Thyroid gland (tissue), 4 donors: ENCODE data around the gene CEP97. TPM values are rescaled to one million over a fixed set of nuclear protein-coding genes. Genes with fewer than 3 reads are reported as not detected.
"Not testable (repeated sequence)": the region's sequence is repeated elsewhere in the genome, so short reads cannot be mapped to it uniquely, and the experiment has no call there.

Experiments
- DNase-seq, 2 donors: peaks; one replicate each; pipeline ENCODE4 v3.0.0-alpha.2; 2019
- H3K27ac ChIP-seq, 3 donors: fragments of 200-600 bp; sonication (generic); 1 replicate in 2 of 3; 2 replicates in 1 of 3; pipeline ENCODE4 v1.5.1; 2016 to 2019; ENCODE audit warnings: mild to moderate bottlenecking in 1 of 3, moderate library complexity in 1 of 3
- H3K27me3 ChIP-seq: fragments of 200-600 bp; sonication (generic); one replicate; pipeline ENCODE4 v1.5.1; 2019
- H3K36me3 ChIP-seq, 2 donors: fragments of 200-600 bp; sonication (generic); one replicate each; pipeline ENCODE4 v1.5.1; 2016 to 2019
- H3K4me1 ChIP-seq, 2 donors: fragments of 200-600 bp; sonication (generic); one replicate each; pipeline ENCODE4 v1.5.1; 2017 to 2019
- H3K4me3 ChIP-seq, 3 donors: fragments of 200-600 bp; sonication (generic); replicated peaks in 1 of 3; 1 replicate in 2 of 3; 2 replicates in 1 of 3; pipeline ENCODE4 v1.5.1; 2016; ENCODE audit warnings: mild to moderate bottlenecking in 1 of 3
- H3K9me3 ChIP-seq: fragments of 200-600 bp; sonication (generic); one replicate; pipeline ENCODE4 v1.5.1; 2017
- CTCF ChIP-seq, 6 experiments: fragments of 200-600 bp in 3 of 6; fragments of 450-650 bp in 3 of 6; sonication (generic) in 3 of 6; IDR thresholded peaks; one replicate each; pipeline ENCODE4 v1.5.1; 2016 to 2019; ENCODE audit warnings: antibody characterized with exemption in 6 of 6, mild to moderate bottlenecking in 2 of 6, inconsistent platforms in 1 of 6, moderate library complexity in 1 of 6
- POLR2A ChIP-seq, 2 donors: fragments of 450-650 bp; IDR thresholded peaks; one replicate each; pipeline ENCODE4 v1.6.1; 2017; ENCODE audit warnings: antibody characterized with exemption in 2 of 2, mild to moderate bottlenecking in 2 of 2, moderate library complexity in 1 of 2
- WGBS, 2 donors: methylation state at CpG; one replicate each; pipeline ENCODE4 v1.1.5; 2017; 5-methylcytosine and 5-hydroxymethylcytosine counted together
- intact Hi-C: fragments of 100-400 bp; cut with DNase I; formaldehyde crosslinking; loops from one replicate; pipeline ENCODE4 v1.15.1; 2023
- total RNA-seq, 4 donors: library from RNA; depleted of rRNA; stranded (reverse); fragments of >200 nt; gene quantifications; one replicate each; pipeline ENCODE4 v1.2.3, GENCODE V29; 2016

The CEP97 gene
- total RNA-seq, 4 donors from 2014 or later = 7.3 to 13.3 (median 8.2) TPM

DNA sequence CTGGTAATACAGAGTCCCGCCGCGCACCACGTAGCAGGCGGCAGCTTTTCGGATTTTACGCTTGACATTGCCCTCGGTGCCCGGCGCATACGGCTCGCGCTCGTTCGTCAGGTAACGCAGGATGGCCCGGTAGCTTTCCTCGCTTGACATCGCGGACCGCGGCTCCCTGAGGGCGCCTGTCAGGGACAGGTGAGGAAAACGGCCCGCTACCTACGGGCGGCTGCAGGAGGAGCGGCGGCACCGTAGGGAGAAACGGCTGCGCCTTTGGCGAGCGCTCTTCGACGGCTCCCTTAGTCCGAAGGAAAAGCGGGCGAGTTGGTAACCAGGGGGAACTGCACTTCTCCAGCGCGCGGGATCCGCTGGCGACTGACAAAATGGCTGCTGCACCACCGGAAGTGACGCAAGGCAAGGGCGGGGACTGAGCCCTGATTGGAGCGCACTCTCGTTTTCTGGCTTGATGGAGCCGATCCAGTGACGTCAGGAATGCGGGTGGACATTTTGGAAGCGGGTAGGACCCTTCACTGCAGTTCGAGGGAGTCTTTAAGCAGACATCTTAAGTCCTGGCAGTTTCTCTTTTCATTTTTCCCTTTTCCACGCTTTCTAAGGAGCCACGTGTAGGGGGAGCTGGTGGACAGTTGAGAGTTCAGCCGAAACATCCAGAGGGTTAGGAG lies 47.5 kb upstream of the CEP97 start, which contains the start of gene ZBTB11:
Gene ZBTB11 (minus strand): TSS at position 368 of the 671 bp plus-strand sequence. CDS start 218 bp downstream, at position 150.
- no peaks in the 10 kb centered on the region for H3K27me3 ChIP-seq
- DNase-seq = peak; percentile 100
- H3K4me3 ChIP-seq = peak within 1 kb of the TSS; percentile 81 to 93 (median 88)
- 0 to 1% methylated on average over 16 to 45 of the region's 57 CpGs for WGBS, 2 donors
- intact Hi-C loops = loop anchor here (5.0 kb wide), 1 partner anchor 105 kb away; the partner anchor contains the start of gene PCNP
- peak within 1 kb of the TSS; percentile 84 to 98 (median 97) for H3K27ac ChIP-seq
- H3K4me1 ChIP-seq = peaks cover 10 to 18% of the 10 kb centered on the region in 2 donors
- peaks cover 21 to 22% of the 10 kb centered on the region in 2 donors for H3K36me3 ChIP-seq
- TF ChIP-seq CTCF (IDR thresholded peaks at IDR 0.05) (peak in 5 of 6 experiments; percentile 11 to 66 (median 59)), POLR2A (IDR thresholded peaks at IDR 0.05) (peak; percentile 74 to 87)
- no peaks in the 10 kb centered on the region for H3K9me3 ChIP-seq

DNA sequence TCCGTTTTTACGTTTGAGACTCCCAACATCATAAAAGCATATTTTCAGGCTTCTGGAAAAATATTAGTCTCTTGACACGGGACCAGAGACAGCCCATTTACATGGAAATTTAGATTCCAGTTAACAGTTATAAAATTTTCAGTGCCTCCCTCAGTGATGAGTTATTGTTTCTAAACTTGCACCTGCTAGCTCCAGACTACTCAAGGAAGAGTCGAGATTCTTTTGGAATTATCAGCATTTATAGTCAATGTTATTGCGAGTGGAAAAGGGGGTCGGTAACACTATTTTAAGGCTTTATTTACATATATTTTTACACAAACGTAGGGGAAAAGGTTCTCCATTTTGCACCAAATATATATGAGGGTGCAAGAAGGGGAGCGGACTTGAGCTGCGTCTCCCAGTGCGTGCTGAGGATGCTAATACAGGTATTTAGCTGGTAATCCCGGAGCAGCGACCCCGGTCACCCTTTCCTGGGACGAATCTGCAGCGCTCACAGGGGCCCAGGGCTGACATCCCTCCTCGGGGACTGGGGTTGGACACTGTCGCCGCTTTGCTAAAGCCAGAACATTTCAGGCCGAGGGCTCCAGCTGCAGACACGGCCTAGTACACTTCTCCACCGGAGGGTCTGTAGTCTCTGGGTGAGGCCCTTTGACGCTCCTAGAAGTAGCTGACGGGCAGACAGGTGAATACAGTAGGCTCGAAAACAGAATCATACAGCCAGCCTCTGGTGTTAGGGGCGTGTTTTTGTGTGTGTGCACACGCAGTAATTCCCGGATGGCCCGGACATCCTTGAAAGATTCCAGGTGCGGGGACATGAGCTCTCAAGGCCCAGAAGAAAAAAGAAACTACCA lies 46.8 kb upstream of the CEP97 start:
- 44 to 52% methylated on average over 26 to 29 of the region's 29 CpGs for WGBS, 2 donors
- Histone ChIP-seq H3K4me1 (peaks cover 10 to 18% of the 10 kb centered on the region in 2 donors), H3K4me3 (peak overlapping the region in 1 of 3 donors; percentile 5), H3K36me3 (peaks cover 29 to 30% of the 10 kb centered on the region in 2 donors), H3K27me3 (no peaks in the 10 kb centered on the region), H3K27ac (peak overlapping the region in 2 of 3 donors; percentile 69 to 98), H3K9me3 (no peaks in the 10 kb centered on the region)
- DNase-seq = no peak
- TF ChIP-seq CTCF (IDR thresholded peaks at IDR 0.05) (no peak), POLR2A (IDR thresholded peaks at IDR 0.05) (no peak)
- intact Hi-C loops = loop anchor here (5.0 kb wide), 1 partner anchor 105 kb away; the partner anchor contains the start of gene PCNP

DNA sequence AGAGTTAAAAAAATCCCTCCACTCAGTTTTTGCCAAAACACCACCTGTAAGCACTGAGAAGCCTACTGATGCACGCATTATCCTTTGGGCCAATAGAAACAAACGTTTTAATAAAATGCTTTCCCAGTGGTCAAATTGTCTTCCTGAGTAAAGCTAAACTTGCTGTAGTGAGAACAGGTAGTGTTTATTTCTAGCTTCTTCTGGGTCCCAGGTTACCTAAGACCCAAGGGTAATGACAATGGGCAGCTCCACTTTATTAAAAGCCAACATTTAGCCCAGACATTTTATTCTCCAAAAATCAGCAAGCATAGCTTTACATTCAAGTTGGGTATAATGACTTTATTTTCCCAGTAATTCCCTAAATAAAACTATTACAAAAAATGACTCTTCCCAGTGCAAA lies 45.6 kb upstream of the CEP97 start:
- Histone ChIP-seq H3K4me1 (peaks cover 14 to 20% of the 10 kb centered on the region in 2 donors), H3K36me3 (peaks cover 38 to 40% of the 10 kb centered on the region in 2 donors)

DNA sequence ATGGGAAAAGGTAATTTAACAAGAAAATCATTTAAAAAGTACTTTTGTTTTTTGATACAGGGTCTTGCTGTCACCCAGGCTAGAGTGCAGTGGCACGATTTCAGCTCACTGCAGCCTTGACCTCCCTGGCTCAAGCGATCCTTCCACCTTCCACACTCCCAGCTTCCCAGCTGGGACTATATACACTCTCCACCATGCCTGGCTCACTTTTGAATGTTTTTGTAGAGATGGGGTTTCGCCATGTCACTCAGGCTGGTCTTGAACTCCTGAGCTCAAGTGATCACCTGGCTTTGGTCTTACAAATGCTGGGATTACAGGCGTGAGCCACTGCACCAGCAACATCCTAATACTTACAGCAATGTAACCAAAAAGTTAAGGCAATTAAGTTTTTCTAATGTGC lies 43.9 kb upstream of the CEP97 start:
- no peak for TF ChIP-seq CTCF (IDR thresholded peaks at IDR 0.05)
- TF ChIP-seq POLR2A (IDR thresholded peaks at IDR 0.05) = no peak
- DNase-seq = no peak
- Histone ChIP-seq H3K36me3 (peaks cover 38 to 46% of the 10 kb centered on the region in 2 donors), H3K9me3 (no peaks in the 10 kb centered on the region), H3K27me3 (no peaks in the 10 kb centered on the region), H3K27ac (no peak overlapping the region), H3K4me3 (no peak overlapping the region), H3K4me1 (peaks cover 25 to 29% of the 10 kb centered on the region in 2 donors)
- intact Hi-C loops = no loop called here
- WGBS, 2 donors = 93 to 95% methylated on average over 4 of the region's 4 CpGs

More for the DNA sequence above, 45.6 kb upstream of the CEP97 start:
- WGBS, 2 donors = 53 to 58% methylated on average over 2 of the region's 2 CpGs
- not testable (repeated sequence) for DNase-seq, H3K9me3 ChIP-seq, H3K4me3 ChIP-seq, H3K27ac ChIP-seq, H3K27me3 ChIP-seq
- intact Hi-C loops = loop anchor here (5.0 kb wide), 1 partner anchor 107 kb away; the partner anchor contains the start of gene PCNP

DNA sequence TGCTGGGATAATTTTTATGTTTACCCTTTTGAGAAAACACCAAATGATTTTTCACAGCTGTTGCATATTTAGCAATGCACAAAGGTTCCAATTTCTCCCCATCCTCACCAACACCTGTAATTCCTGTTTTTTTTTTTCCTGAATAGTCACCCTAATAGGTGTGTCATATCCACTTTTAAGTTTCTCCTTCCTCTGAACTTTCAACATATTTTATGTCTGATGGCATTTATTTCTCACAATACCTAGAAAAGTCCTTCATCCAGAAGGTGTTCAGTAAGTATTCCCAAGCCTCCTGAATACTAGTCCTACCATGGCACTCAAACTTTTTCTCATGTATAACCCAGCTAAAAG lies 39.4 kb upstream of the CEP97 start:
- no peak for DNase-seq
- Histone ChIP-seq H3K27ac (peak overlapping the region in 2 of 3 donors; percentile 90 to 95), H3K4me1 (peaks cover 19 to 21% of the 10 kb centered on the region in 2 donors), H3K36me3 (peaks cover 35 to 43% of the 10 kb centered on the region in 2 donors), H3K9me3 (no peaks in the 10 kb centered on the region), H3K27me3 (no peaks in the 10 kb centered on the region), H3K4me3 (peak overlapping the region in 1 of 3 donors; percentile 42)
- TF ChIP-seq CTCF (IDR thresholded peaks at IDR 0.05) = no peak
- TF ChIP-seq POLR2A (IDR thresholded peaks at IDR 0.05) = no peak
- intact Hi-C loops = no loop called here
